Keratinocyte (primary cell): ENCODE measurements around the gene PDE10A.

Experiments used
- EZH2 ChIP-seq: IDR thresholded peaks from one replicate; pipeline ENCODE4 v1.6.1; 2012; ENCODE audit warnings: inconsistent platforms, mild to moderate bottlenecking, low read length, moderate library complexity
- TF ChIP-seq, protein P1 (sequence below), 3 experiments: IDR thresholded peaks in 1 of 3; conservative IDR thresholded peaks in 1 of 3; optimal IDR thresholded peaks in 1 of 3; 2 replicates in 2 of 3; 3 replicates in 1 of 3; pipeline versions ENCODE3 to v1.5.1; 2011; ENCODE audit warnings: low read length in 3 of 3, mild to moderate bottlenecking in 3 of 3, moderate library complexity in 2 of 3, control low read depth in 1 of 3, inconsistent platforms in 1 of 3; ENCODE audit not compliant: insufficient read depth in 2 of 3; ENCODE audit errors: extremely low read depth in 1 of 3

- TF ChIP-seq, protein P1, sequence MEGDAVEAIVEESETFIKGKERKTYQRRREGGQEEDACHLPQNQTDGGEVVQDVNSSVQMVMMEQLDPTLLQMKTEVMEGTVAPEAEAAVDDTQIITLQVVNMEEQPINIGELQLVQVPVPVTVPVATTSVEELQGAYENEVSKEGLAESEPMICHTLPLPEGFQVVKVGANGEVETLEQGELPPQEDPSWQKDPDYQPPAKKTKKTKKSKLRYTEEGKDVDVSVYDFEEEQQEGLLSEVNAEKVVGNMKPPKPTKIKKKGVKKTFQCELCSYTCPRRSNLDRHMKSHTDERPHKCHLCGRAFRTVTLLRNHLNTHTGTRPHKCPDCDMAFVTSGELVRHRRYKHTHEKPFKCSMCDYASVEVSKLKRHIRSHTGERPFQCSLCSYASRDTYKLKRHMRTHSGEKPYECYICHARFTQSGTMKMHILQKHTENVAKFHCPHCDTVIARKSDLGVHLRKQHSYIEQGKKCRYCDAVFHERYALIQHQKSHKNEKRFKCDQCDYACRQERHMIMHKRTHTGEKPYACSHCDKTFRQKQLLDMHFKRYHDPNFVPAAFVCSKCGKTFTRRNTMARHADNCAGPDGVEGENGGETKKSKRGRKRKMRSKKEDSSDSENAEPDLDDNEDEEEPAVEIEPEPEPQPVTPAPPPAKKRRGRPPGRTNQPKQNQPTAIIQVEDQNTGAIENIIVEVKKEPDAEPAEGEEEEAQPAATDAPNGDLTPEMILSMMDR (optimal IDR thresholded peaks at IDR 0.05 in 1 of 3, IDR thresholded peaks at IDR 0.05 in 1 of 3, conservative IDR thresholded peaks at IDR 0.05 in 1 of 3; ENCODE audit: extremely low read depth in 1 of 3, insufficient read depth in 2 of 3, low read length in 3 of 3), result no peak
- no peak for TF ChIP-seq EZH2
Measured at GRCh38 chr6:165389534-165389933, 273.5 kb downstream of the PDE10A start.
